ENCODE data around the gene CRYL1. TPM values are rescaled to one million over a fixed set of nuclear protein-coding genes. Genes with fewer than 3 reads are reported as not detected.

Gene CRYL1
- total and polyA plus RNA-seq, 12 donors, result 10.6 to 68.0 (median 48.1) TPM

GRCh38 chr13:20394506-20394905 lies 131.2 kb downstream of the CRYL1 start:
- TF ChIP-seq POLR2A (IDR thresholded peaks at IDR 0.05), result no peak
- no peak for TF ChIP-seq CTCF (IDR thresholded peaks at IDR 0.05)
- no peaks in the 10 kb centered on the region for H3K9me3 ChIP-seq (replicated peaks in 1 of 3)
- peak in 1 of 7 donors; percentile 15 for DNase-seq
- WGBS, 4 donors, result 48 to 70% (median 63%) methylated on average over 23 to 30 of the region's 30 CpGs
- no peaks in the 10 kb centered on the region for H3K36me3 ChIP-seq (replicated peaks in 1 of 2)
- H3K27ac ChIP-seq, result no peak overlapping the region
- no peaks in the 10 kb centered on the region for H3K27me3 ChIP-seq
- H3K4me3 ChIP-seq, result no peak overlapping the region
- H3K4me1 ChIP-seq (replicated peaks in 1 of 2), result no peaks in the 10 kb centered on the region
- intact Hi-C loops (cut with DNase I), result no loop called here

DNA sequence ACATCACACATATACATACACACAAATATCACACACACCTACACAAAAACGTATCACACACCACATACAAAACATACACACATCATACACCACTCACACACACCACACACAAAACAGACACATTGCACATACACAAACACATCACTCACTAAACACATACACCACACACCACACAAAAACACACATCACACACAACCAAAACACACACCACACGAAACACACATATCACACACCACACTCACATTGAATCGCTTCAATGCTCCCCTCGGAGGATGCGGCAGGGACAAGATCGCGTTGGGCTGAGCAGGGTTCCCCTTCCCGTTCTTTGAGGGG lies 131.5 kb downstream of the CRYL1 start:
- intact Hi-C loops (cut with DNase I), result no loop called here
- H3K27ac ChIP-seq, result no peak overlapping the region
- peak in 1 of 7 donors; percentile 9 for DNase-seq
- TF ChIP-seq POLR2A (IDR thresholded peaks at IDR 0.05) (no peak), CTCF (IDR thresholded peaks at IDR 0.05) (no peak)
- 63 to 77% (median 75%) methylated on average over 8 of the region's 8 CpGs for WGBS, 4 donors
- H3K9me3 ChIP-seq (replicated peaks in 1 of 3), result no peaks in the 10 kb centered on the region
- H3K36me3 ChIP-seq (replicated peaks in 1 of 2), result no peaks in the 10 kb centered on the region
- H3K4me1 ChIP-seq (replicated peaks in 1 of 2), result no peaks in the 10 kb centered on the region
- no peaks in the 10 kb centered on the region for H3K27me3 ChIP-seq
- H3K4me3 ChIP-seq, result no peak overlapping the region

DNA sequence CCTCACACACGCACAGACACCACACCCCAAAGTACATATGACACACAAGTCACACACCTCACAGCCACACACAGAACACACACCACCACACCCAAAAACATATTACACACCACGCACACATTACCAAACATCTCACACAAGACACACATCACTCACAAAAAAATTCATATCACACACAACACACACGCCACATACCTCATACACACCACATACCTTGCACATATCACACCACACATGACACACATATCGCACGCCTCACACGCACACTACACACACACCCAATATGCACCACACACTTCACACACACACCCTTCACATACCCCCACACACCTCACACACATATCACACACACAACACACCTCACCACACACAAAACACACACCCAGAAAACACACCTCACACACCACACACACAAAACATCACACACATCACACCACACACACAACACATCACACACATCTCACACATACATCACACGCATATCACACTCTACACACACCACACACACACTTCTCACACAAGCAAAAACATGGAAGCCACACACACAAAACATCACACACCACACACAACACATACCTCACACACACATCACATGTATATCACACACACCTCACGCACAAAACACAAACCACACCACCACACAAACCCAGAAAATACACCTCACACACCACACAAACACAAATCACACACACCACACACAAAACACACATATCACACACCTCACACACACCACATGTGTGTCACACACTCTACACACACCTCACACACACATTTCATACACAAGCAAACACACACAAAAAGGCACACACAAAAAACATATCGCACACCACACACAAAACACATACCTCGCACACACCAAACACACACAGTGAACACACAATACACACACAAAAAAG lies 132.1 kb downstream of the CRYL1 start:
- H3K4me1 ChIP-seq (replicated peaks in 1 of 2), result no peaks in the 10 kb centered on the region
- no peaks in the 10 kb centered on the region for H3K9me3 ChIP-seq (replicated peaks in 1 of 3)
- H3K27ac ChIP-seq, result no peak overlapping the region
- intact Hi-C loops (cut with DNase I), result no loop called here
- no peaks in the 10 kb centered on the region for H3K36me3 ChIP-seq (replicated peaks in 1 of 2)
- WGBS, 4 donors, result 92 to 96% (median 95%) methylated on average over 10 of the region's 10 CpGs
- no peak for TF ChIP-seq POLR2A (IDR thresholded peaks at IDR 0.05)
- TF ChIP-seq CTCF (IDR thresholded peaks at IDR 0.05), result no peak
- H3K4me3 ChIP-seq, result no peak overlapping the region
- H3K27me3 ChIP-seq, result no peaks in the 10 kb centered on the region
- DNase-seq, result peak in 1 of 7 donors; percentile 25

DNA sequence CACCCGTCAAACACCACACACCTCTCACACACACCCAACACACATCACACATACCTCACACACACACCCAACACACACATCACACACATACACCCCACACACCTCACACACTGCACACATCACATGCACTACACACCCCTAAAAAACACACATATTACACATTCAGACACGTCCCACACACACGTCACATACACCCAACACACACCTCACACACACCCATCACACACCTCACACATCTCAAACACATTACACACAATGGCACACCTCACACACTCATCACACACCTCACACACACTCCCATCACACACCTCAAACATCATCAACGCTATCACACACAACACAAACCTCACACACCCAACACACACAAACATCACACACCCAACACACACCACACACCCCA lies 133.1 kb downstream of the CRYL1 start:
- no peaks in the 10 kb centered on the region for H3K9me3 ChIP-seq (replicated peaks in 1 of 3)
- no peaks in the 10 kb centered on the region for H3K27me3 ChIP-seq
- no peaks in the 10 kb centered on the region for H3K36me3 ChIP-seq (replicated peaks in 1 of 2)
- no peak overlapping the region for H3K4me3 ChIP-seq
- H3K27ac ChIP-seq, result no peak overlapping the region
- no peak for DNase-seq
- 92 to 97% (median 94%) methylated on average over 4 of the region's 4 CpGs for whole genome bisulfite sequencing, 4 donors
- H3K4me1 ChIP-seq (replicated peaks in 1 of 2), result no peaks in the 10 kb centered on the region
- intact Hi-C loops (cut with DNase I), result no loop called here
- no peak for TF ChIP-seq CTCF (IDR thresholded peaks at IDR 0.05)
- TF ChIP-seq POLR2A (IDR thresholded peaks at IDR 0.05), result no peak

Measured in adrenal gland (tissue), 12 donors.